ENCODE data around the gene SLC12A9. TPM values are rescaled to one million over a fixed set of nuclear protein-coding genes. Genes with fewer than 3 reads are reported as not detected.
"Not testable (repeated sequence)": the region's sequence is repeated elsewhere in the genome, so short reads cannot be mapped to it uniquely, and the experiment has no call there.

The SLC12A9 gene
- total RNA-seq, 2 experiments from 2014 or later, result 28.3 to 29.5 TPM

GRCh38 chr7:100910443-100910842, 57.9 kb downstream of the SLC12A9 start:
- H3K9me3 Mint-ChIP-seq (ENCODE audit: insufficient read depth); H3K4me3 Mint-ChIP-seq; H3K36me3 Mint-ChIP-seq (ENCODE audit: low read depth); H3K27ac Mint-ChIP-seq; DNase-seq; POLR2A ChIA-PET; H3K4me1 Mint-ChIP-seq (ENCODE audit: low read depth); ATAC-seq; H3K27me3 Mint-ChIP-seq (ENCODE audit: low read depth): not testable (repeated sequence)
- CTCF ChIA-PET, result interaction anchor here (0.5 kb wide), 1 partner anchor 430 kb away, joined by 3 read pairs; no protein-coding TSS in a partner anchor

DNA sequence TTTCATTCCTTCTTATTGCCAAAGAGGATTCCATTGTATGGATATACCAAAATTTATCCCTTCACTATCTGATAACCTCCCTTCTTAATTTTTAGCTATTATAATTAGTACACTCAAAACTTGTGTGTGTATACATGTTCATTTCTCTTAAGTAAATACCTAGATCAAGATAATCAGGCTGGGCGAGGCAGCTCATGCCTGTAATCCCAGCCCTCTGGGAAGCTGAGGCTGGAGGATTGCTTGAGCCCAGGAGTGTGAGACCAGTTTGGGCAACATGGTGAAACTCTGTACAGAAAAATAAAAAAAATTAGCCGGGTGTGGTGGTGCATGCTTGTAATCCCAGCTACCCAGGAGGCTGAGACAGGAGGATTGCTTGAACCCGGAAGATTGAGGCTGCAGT, 59.0 kb downstream of the SLC12A9 start:
- ChIA-PET CTCF (no interaction called here), POLR2A (interaction anchor here (0.6 kb wide), 1 partner anchor 173 kb away, joined by 3 read pairs; no protein-coding TSS in a partner anchor)
- H3K36me3 Mint-ChIP-seq (ENCODE audit: low read depth), result no peaks in the 10 kb centered on the region
- H3K4me1 Mint-ChIP-seq (ENCODE audit: low read depth), result no peaks in the 10 kb centered on the region
- no peak overlapping the region for H3K27ac Mint-ChIP-seq
- no peak for ATAC-seq
- no peak overlapping the region for H3K4me3 Mint-ChIP-seq
- H3K9me3 Mint-ChIP-seq (ENCODE audit: insufficient read depth), result no peaks in the 10 kb centered on the region
- DNase-seq, result no peak
- peaks cover 3% of the 10 kb centered on the region for H3K27me3 Mint-ChIP-seq (ENCODE audit: low read depth)

DNA sequence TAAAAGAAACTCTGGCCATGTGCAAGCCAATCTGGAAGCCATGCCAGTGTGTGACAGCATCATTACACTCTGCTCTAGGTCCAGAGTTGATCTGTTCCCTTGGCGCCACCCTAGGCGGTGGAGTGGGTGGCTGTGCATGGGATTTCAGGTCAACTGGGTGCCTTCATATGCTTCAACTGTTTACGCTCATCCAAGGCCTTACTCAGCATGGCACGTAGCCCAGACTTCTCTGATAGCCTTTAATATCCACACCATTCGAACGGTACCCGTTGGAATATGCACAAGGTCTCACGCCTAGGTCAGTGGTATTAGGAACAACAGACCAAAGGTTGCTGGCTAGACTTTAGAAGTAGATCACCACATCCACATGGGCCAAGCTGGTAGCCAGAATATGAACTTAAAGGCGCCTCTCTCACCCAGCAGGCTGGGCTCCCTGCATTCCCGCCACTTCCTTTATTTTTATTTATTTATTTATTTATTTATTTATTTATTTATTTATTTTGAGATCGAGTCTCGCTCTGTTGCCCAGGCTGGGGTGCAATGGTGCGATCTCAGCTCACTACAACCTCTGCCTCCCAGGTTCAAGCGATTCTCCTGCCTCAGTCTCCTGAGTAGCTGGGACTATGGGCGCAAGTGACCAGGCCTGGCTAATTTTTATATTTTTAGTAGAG, 61.8 kb downstream of the SLC12A9 start:
- H3K27ac Mint-ChIP-seq, result no peak overlapping the region
- POLR2A ChIA-PET, result no interaction called here
- no peaks in the 10 kb centered on the region for H3K4me1 Mint-ChIP-seq (ENCODE audit: low read depth)
- CTCF ChIA-PET, result no interaction called here
- ATAC-seq (no peak), DNase-seq (no peak)
- H3K9me3 Mint-ChIP-seq (ENCODE audit: insufficient read depth), result no peaks in the 10 kb centered on the region
- H3K4me3 Mint-ChIP-seq, result no peak overlapping the region
- no peaks in the 10 kb centered on the region for H3K36me3 Mint-ChIP-seq (ENCODE audit: low read depth)
- peaks cover 3% of the 10 kb centered on the region for H3K27me3 Mint-ChIP-seq (ENCODE audit: low read depth)

- CTCF ChIA-PET, result no interaction called here
- no peaks in the 10 kb centered on the region for H3K4me1 Mint-ChIP-seq (ENCODE audit: low read depth)
- no peak overlapping the region for H3K27ac Mint-ChIP-seq
- no peak for ATAC-seq
- DNase-seq, result no peak
- no peaks in the 10 kb centered on the region for H3K36me3 Mint-ChIP-seq (ENCODE audit: low read depth)
- no peak overlapping the region for H3K4me3 Mint-ChIP-seq
- H3K27me3 Mint-ChIP-seq (ENCODE audit: low read depth), result peaks cover 3% of the 10 kb centered on the region
- H3K9me3 Mint-ChIP-seq (ENCODE audit: insufficient read depth), result no peaks in the 10 kb centered on the region
- POLR2A ChIA-PET, result no interaction called here
Measured at GRCh38 chr7:100914879-100915447, 62.5 kb downstream of the SLC12A9 start.

Small RNA genes within 50 kb of the gene (microRNA-seq; reads per million reads assigned to microRNA genes)
- gene MIR6875, result not detected

Other genes with a start within 250 kb of the SLC12A9 start
- gene MOSPD3, start 240.2 kb upstream of the SLC12A9 start, total RNA-seq, result 10 to 100 TPM; 42.1 to 43.5 TPM
- gene TFR2, start 211.2 kb upstream of the SLC12A9 start, total RNA-seq, result 10 to 100 TPM; 13.1 to 14.5 TPM
- gene ACTL6B, start 196.3 kb upstream of the SLC12A9 start, total RNA-seq, result not detected
- 100 to 1,000 TPM; 274 to 286 TPM for gene GNB2, start 179.0 kb upstream of the SLC12A9 start, total RNA-seq
- gene GIGYF1, start 158.5 kb upstream of the SLC12A9 start, total RNA-seq, result 10 to 100 TPM; 42.1 to 43.0 TPM
- 10 to 100 TPM; 43.6 to 48.3 TPM for gene POP7, start 146.6 kb upstream of the SLC12A9 start, total RNA-seq
- gene EPO, start 132.2 kb upstream of the SLC12A9 start, total RNA-seq, result not detected
- not detected for gene ZAN, start 119.1 kb upstream of the SLC12A9 start, total RNA-seq
- gene EPHB4, start 25.2 kb upstream of the SLC12A9 start, total RNA-seq, result 1 to 10 TPM; 1.5 to 1.9 TPM
- gene TRIP6, start 14.7 kb downstream of the SLC12A9 start, total RNA-seq, result 10 to 100 TPM; 25.5 to 28.6 TPM
- 100 to 1,000 TPM; 273 to 292 TPM for gene SRRT, start 22.4 kb downstream of the SLC12A9 start, total RNA-seq
- gene UFSP1, start 37.0 kb downstream of the SLC12A9 start, total RNA-seq, result 1 to 10 TPM; 2.0 to 3.7 TPM
- gene ACHE, start 43.2 kb downstream of the SLC12A9 start, total RNA-seq, result not detected
- gene MUC3A, start 96.8 kb downstream of the SLC12A9 start, total RNA-seq, result not detected
- gene MUC12, start 116.9 kb downstream of the SLC12A9 start, total RNA-seq, result not detected
- gene MUC17, start 167.4 kb downstream of the SLC12A9 start, total RNA-seq, result not detected
- gene TRIM56, start 232.8 kb downstream of the SLC12A9 start, total RNA-seq, result 10 to 100 TPM; 66.8 to 67.9 TPM

Data from activated CD8-positive, alpha-beta T cell treated with anti-CD3 and anti-CD28 coated beads, Interleukin-2, amount 10 ng/mL, durations not matched to agents 7 days and 5 days (primary cell).